OCI-LY7 (cell line): ENCODE results near the gene GRK6. TPM values are rescaled to one million over a fixed set of nuclear protein-coding genes. Genes with fewer than 3 reads are reported as not detected.

ENCODE experiments used
- BruUV-seq: library from RNA; stranded (reverse); fragments of 400-500 nt; replicated peaks from 2 replicates; lab custom pipeline; 2021; lab: Mats Ljungman, UMichigan
- CTCF ChIA-PET: fragments of 300-600 bp; sonication (Branson Sonifier 250); formaldehyde crosslinking; loops from one replicate; lab custom pipeline; 2022; ENCODE audit warnings: antibody characterized with exemption; ENCODE audit not compliant: unreplicated experiment; lab: Charles Lee
- POLR2A ChIA-PET: fragments of 300-600 bp; sonication (Branson Sonifier 250); formaldehyde crosslinking; loops from one replicate; lab custom pipeline; 2022; ENCODE audit warnings: antibody characterized with exemption; lab: Charles Lee
- DNase-seq: peaks from one replicate; pipeline ENCODE4 v3.0.0-alpha.2; 2015; ENCODE audit warnings: low spot score
- H2AFZ ChIP-seq: fragments of 200-600 bp; sonication (generic), shearing (Covaris generic); 2 replicates; pipeline ENCODE4 v1.6.1; 2014; ENCODE audit warnings: mild to moderate bottlenecking, antibody characterized with exemption, low read length, moderate library complexity
- H3K27ac ChIP-seq: fragments of 200-600 bp; sonication (generic); 2 replicates; pipeline ENCODE4 v1.5.1; 2014; ENCODE audit warnings: mixed run types, low read depth, mild to moderate bottlenecking, moderate library complexity, low read length, inconsistent platforms; ENCODE audit not compliant: poor library complexity, severe bottlenecking
- H3K36me3 ChIP-seq: fragments of 200-600 bp; sonication (generic); 2 replicates; pipeline ENCODE4 v1.6.1; 2014; ENCODE audit warnings: mild to moderate bottlenecking, antibody characterized with exemption, low read length, moderate library complexity, mixed read lengths; ENCODE audit not compliant: insufficient read depth
- H3K4me1 ChIP-seq: fragments of 200-600 bp; sonication (generic); 2 replicates; pipeline ENCODE4 v1.5.1; 2014; ENCODE audit warnings: mild to moderate bottlenecking, low read length; ENCODE audit not compliant: insufficient read depth, poor library complexity, severe bottlenecking
- H3K4me2 ChIP-seq: fragments of 200-600 bp; sonication (generic); 2 replicates; pipeline ENCODE4 v1.6.1; 2014; ENCODE audit warnings: mild to moderate bottlenecking, low read length
- H3K4me3 ChIP-seq: fragments of 200-600 bp; sonication (generic); 2 replicates; pipeline ENCODE4 v1.5.1; 2014; ENCODE audit warnings: mild to moderate bottlenecking, low read depth, low read length; ENCODE audit not compliant: poor library complexity, severe bottlenecking
- H3K79me2 ChIP-seq: fragments of 200-600 bp; sonication (generic); 2 replicates; pipeline ENCODE4 v1.6.1; 2016; ENCODE audit warnings: low read depth, mild to moderate bottlenecking, low read length, moderate library complexity, mixed read lengths; ENCODE audit not compliant: insufficient read depth
- H3K9me2 ChIP-seq: fragments of 200-600 bp; sonication (generic); 2 replicates; pipeline ENCODE4 v1.6.1; 2016; ENCODE audit warnings: mild to moderate bottlenecking, low read length, mixed read lengths; ENCODE audit not compliant: insufficient read depth
- H3K9me3 ChIP-seq: fragments of 200-600 bp; sonication (generic); 2 replicates; pipeline ENCODE4 v1.6.1; 2014; ENCODE audit warnings: mild to moderate bottlenecking, mixed run types, low read length, mixed read lengths
- H4K20me1 ChIP-seq: fragments of 200-600 bp; sonication (generic); 2 replicates; pipeline ENCODE4 v1.6.1; 2014; ENCODE audit warnings: mild to moderate bottlenecking, antibody characterized with exemption, low read length, moderate library complexity, mixed read lengths; ENCODE audit not compliant: insufficient read depth
- EZH2phosphoT487 ChIP-seq: fragments of 200-600 bp; sonication (generic); IDR thresholded peaks from 2 replicates; pipeline ENCODE4 v1.6.1; 2018; ENCODE audit warnings: low read depth, borderline replicate concordance, mild to moderate bottlenecking, mixed run types, antibody characterized with exemption, low read length, moderate library complexity, mixed read lengths
- intact Hi-C: fragments of 100-400 bp; cut with micrococcal nuclease; formaldehyde crosslinking; loops from one replicate; pipeline ENCODE4 v1.10.0; 2022; ENCODE audit not compliant: unreplicated experiment
- total RNA-seq, 2 experiments: library from RNA; depleted of rRNA in 1 of 2; stranded (reverse); fragments of >200 nt in 1 of 2; shearing (Covaris generic) in 1 of 2; gene quantifications; 2 replicates each; pipeline ENCODE4 v1.2.3, GENCODE V29; 2014 to 2022
- TF ChIP-seq, protein P1 (sequence below): fragments of 200-600 bp; sonication (generic); conservative IDR thresholded peaks from 2 replicates; pipeline ENCODE4 v1.5.1; 2014; ENCODE audit warnings: mild to moderate bottlenecking, antibody characterized with exemption, low read length, moderate library complexity, mixed read lengths

The GRK6 gene
- total RNA-seq, 2 experiments from 2014 or later: 46.2 to 99.4 TPM

DNA sequence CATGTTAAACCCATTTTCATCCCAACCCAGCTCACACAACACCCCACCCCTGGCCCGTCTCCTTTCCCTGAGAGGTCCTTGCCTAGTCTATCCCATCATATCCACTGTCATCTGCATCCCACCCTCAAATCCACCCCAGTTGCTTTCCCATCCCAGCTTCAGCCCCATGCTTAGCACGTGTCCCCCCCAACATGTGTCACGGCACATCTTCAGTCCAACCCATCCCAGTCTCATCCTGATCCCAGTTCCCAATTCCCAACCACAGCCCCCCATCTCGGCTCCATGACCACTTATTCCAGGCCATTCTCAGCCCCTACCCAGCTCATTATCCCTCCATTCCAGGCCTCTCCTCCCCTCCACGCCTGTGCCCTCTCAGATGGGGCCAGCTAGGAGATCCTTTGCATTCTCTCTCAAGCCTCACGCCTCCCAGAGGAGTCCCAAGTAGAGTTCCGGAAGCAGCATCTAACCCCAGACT is 47.6 kb downstream of the GRK6 start:
- Histone ChIP-seq H3K9me2 (no peaks in the 10 kb centered on the region), H3K36me3 (no peaks in the 10 kb centered on the region), H3K4me2 (no peak overlapping the region; the same call in 1 of the 2 replicates), H3K9me3 (no peaks in the 10 kb centered on the region), H4K20me1 (no peaks in the 10 kb centered on the region), H3K27ac (no peak overlapping the region), H3K79me2 (no peaks in the 10 kb centered on the region), H3K4me1 (peaks cover 10% of the 10 kb centered on the region), H2AFZ (no peak overlapping the region), H3K4me3 (no peak overlapping the region)
- no peak for DNase-seq
- POLR2A ChIA-PET: no interaction called here
- intact Hi-C loops: no loop called here
- CTCF ChIA-PET: no interaction called here
- BruUV-seq: no TSS peak
- TF ChIP-seq EZH2phosphoT487: no peak
- TF ChIP-seq, protein P1, sequence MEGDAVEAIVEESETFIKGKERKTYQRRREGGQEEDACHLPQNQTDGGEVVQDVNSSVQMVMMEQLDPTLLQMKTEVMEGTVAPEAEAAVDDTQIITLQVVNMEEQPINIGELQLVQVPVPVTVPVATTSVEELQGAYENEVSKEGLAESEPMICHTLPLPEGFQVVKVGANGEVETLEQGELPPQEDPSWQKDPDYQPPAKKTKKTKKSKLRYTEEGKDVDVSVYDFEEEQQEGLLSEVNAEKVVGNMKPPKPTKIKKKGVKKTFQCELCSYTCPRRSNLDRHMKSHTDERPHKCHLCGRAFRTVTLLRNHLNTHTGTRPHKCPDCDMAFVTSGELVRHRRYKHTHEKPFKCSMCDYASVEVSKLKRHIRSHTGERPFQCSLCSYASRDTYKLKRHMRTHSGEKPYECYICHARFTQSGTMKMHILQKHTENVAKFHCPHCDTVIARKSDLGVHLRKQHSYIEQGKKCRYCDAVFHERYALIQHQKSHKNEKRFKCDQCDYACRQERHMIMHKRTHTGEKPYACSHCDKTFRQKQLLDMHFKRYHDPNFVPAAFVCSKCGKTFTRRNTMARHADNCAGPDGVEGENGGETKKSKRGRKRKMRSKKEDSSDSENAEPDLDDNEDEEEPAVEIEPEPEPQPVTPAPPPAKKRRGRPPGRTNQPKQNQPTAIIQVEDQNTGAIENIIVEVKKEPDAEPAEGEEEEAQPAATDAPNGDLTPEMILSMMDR: no peak

DNA sequence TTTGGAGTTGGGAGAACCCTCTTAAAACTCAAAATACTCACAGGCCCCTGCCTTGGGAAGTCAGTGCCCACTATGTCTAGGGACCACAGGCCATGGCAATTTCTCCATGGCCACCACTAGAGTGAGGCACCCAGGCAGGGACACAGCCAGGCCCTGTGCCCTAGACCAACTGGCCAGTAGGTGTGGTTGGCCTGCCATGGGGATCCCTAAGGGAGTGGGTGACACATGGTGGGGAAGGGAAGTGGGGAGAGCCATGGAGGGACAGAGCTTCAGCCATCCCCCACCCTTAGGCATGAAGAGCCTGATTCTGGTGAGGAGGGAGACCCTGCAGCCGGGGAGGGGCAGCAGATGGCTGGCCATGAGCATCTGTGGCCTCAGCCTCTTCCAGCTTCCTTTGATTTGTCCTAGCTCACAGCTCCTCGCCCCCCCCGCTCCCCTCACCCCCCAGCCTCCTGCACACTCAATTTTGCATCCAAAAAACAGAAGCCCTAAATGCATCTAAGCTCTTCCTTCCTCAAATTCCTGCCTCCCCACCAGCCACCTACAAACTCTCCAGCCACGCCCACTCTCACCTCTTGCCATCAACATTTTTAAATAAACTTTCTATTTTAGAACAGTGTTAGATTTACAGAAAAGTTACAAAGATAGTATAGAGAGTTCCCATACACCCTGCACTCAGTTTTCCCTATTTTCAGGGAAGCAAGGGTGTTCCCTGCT is 48.5 kb downstream of the GRK6 start:
- BruUV-seq: no TSS peak
- TF ChIP-seq, protein P1: no peak
- TF ChIP-seq EZH2phosphoT487: no peak
- intact Hi-C loops: no loop called here
- DNase-seq: no peak
- no peak overlapping the region for H2AFZ ChIP-seq
- H3K9me2 ChIP-seq: no peaks in the 10 kb centered on the region
- no peaks in the 10 kb centered on the region for H3K36me3 ChIP-seq
- no peaks in the 10 kb centered on the region for H3K9me3 ChIP-seq
- no peaks in the 10 kb centered on the region for H3K79me2 ChIP-seq
- no peak overlapping the region for H3K27ac ChIP-seq
- H3K4me3 ChIP-seq: no peak overlapping the region
- no peak overlapping the region for H3K4me2 ChIP-seq
- no peaks in the 10 kb centered on the region for H4K20me1 ChIP-seq
- ChIA-PET CTCF (no interaction called here), POLR2A (interaction anchor here (0.6 kb wide), 2 partner anchors 75 to 466 kb away, joined by 3 to 4 read pairs; no protein-coding TSS in a partner anchor)
- peaks cover 10% of the 10 kb centered on the region for H3K4me1 ChIP-seq
